ENCODE data around the gene SMARCA4. TPM values are rescaled to one million over a fixed set of nuclear protein-coding genes. Genes with fewer than 3 reads are reported as not detected.
"Not testable (repeated sequence)": the region's sequence is repeated elsewhere in the genome, so short reads cannot be mapped to it uniquely, and the experiment has no call there.

Gene SMARCA4
- total RNA-seq, 4 donors from 2014 or later = 48.0 to 78.2 (median 53.9) TPM

- H3K9me3 ChIP-seq = no peaks in the 10 kb centered on the region
- no peak for DNase-seq (ENCODE audit: extremely low spot score)
- H3K4me1 ChIP-seq = no peaks in the 10 kb centered on the region
- intact Hi-C loops (cut with DNase I) = no loop called here
- TF ChIP-seq POLR2AphosphoS5 (IDR thresholded peaks at IDR 0.05) (no peak), CTCF (IDR thresholded peaks at IDR 0.05) (no peak), EP300 (IDR thresholded peaks at IDR 0.05) (no peak), POLR2A (IDR thresholded peaks at IDR 0.05; ENCODE audit: low read depth) (no peak)
- no peaks in the 10 kb centered on the region for H3K36me3 ChIP-seq
- no peak overlapping the region for H3K4me3 ChIP-seq
- WGBS = 90% methylated on average over 6 of the region's 6 CpGs
- no peak overlapping the region for H3K27ac ChIP-seq (replicated peaks in 1 of 4)
- H3K27me3 ChIP-seq = no peaks in the 10 kb centered on the region
These were observed 8.0 kb upstream of the SMARCA4 start for GRCh38 chr19:10952809-10953208.

GRCh38 chr19:10959277-10959968 is 1.4 kb upstream of the SMARCA4 start:
- H3K36me3 ChIP-seq; intact Hi-C loops (cut with DNase I); H3K9me3 ChIP-seq; DNase-seq (ENCODE audit: extremely low spot score); H3K27me3 ChIP-seq: not testable (repeated sequence)
- peak overlapping the region; percentile 94 to 97 (median 96) for H3K27ac ChIP-seq (replicated peaks in 1 of 4)
- peak overlapping the region; percentile 75 to 95 (median 82) for H3K4me3 ChIP-seq
- 94% methylated on average over 19 of the region's 19 CpGs for WGBS
- peaks cover 16 to 36% (median 29%) of the 10 kb centered on the region in 4 donors for H3K4me1 ChIP-seq

- Histone ChIP-seq H3K9me3 (no peaks in the 10 kb centered on the region), H3K36me3 (no peaks in the 10 kb centered on the region), H3K4me3 (peak overlapping the region; percentile 75 to 95 (median 82)), H3K27ac (replicated peaks in 1 of 4) (peak overlapping the region; percentile 94 to 97 (median 96)), H3K27me3 (no peaks in the 10 kb centered on the region), H3K4me1 (peaks cover 16 to 42% (median 31%) of the 10 kb centered on the region in 4 donors)
- DNase-seq (ENCODE audit: extremely low spot score) = no peak
- TF ChIP-seq EP300 (IDR thresholded peaks at IDR 0.05) (no peak), POLR2A (IDR thresholded peaks at IDR 0.05; ENCODE audit: low read depth) (no peak), POLR2AphosphoS5 (IDR thresholded peaks at IDR 0.05) (peak in 1 of 2 donors; percentile 9), CTCF (IDR thresholded peaks at IDR 0.05) (no peak)
- WGBS = under 1% methylated on average over 9 of the region's 92 CpGs
- intact Hi-C loops (cut with DNase I) = no loop called here
These were observed 437 bp downstream of the SMARCA4 start for GRCh38 chr19:10961073-10961860.

GRCh38 chr19:10962863-10963262 is 2.0 kb downstream of the SMARCA4 start:
- no peak for DNase-seq (ENCODE audit: extremely low spot score)
- no peaks in the 10 kb centered on the region for H3K27me3 ChIP-seq
- no peak overlapping the region for H3K4me3 ChIP-seq
- peaks cover 16 to 42% (median 31%) of the 10 kb centered on the region in 4 donors for H3K4me1 ChIP-seq
- WGBS = 92% methylated on average over 10 of the region's 10 CpGs
- no peak overlapping the region for H3K27ac ChIP-seq (replicated peaks in 1 of 4)
- no peaks in the 10 kb centered on the region for H3K36me3 ChIP-seq
- intact Hi-C loops (cut with DNase I) = no loop called here
- H3K9me3 ChIP-seq = no peaks in the 10 kb centered on the region
- TF ChIP-seq CTCF (IDR thresholded peaks at IDR 0.05) (no peak), POLR2AphosphoS5 (IDR thresholded peaks at IDR 0.05) (no peak), EP300 (IDR thresholded peaks at IDR 0.05) (no peak), POLR2A (IDR thresholded peaks at IDR 0.05; ENCODE audit: low read depth) (no peak)

- Histone ChIP-seq H3K4me3 (no peak overlapping the region), H3K4me1 (peaks cover 19 to 50% (median 35%) of the 10 kb centered on the region in 4 donors), H3K27ac (replicated peaks in 1 of 4) (no peak overlapping the region), H3K9me3 (no peaks in the 10 kb centered on the region), H3K36me3 (no peaks in the 10 kb centered on the region), H3K27me3 (no peaks in the 10 kb centered on the region)
- 73% methylated on average over 4 of the region's 4 CpGs for WGBS
- DNase-seq (ENCODE audit: extremely low spot score) = no peak
- intact Hi-C loops (cut with DNase I) = no loop called here
- TF ChIP-seq EP300 (IDR thresholded peaks at IDR 0.05) (no peak), CTCF (IDR thresholded peaks at IDR 0.05) (no peak), POLR2AphosphoS5 (IDR thresholded peaks at IDR 0.05) (no peak), POLR2A (IDR thresholded peaks at IDR 0.05; ENCODE audit: low read depth) (no peak)
These were observed 3.0 kb downstream of the SMARCA4 start for GRCh38 chr19:10963865-10964264.

Measured in esophagus muscularis mucosa (tissue), 4 donors.